Measurements from ENCODE around the gene OR2G3. TPM values are rescaled to one million over a fixed set of nuclear protein-coding genes. Genes with fewer than 3 reads are reported as not detected.

The OR2G3 gene
- total and polyA plus RNA-seq, 2 of the 4 experiments (the other 2 are of a cell fraction) = not detected

GRCh38 chr1:247578946-247579460 lies 26.4 kb upstream of the OR2G3 start:
- no peaks in the 10 kb centered on the region for H3K36me3 ChIP-seq (ENCODE audit: control insufficient read depth, insufficient read depth, low read length)
- H3K9me1 ChIP-seq (ENCODE audit: insufficient read depth, low read length) = no peaks in the 10 kb centered on the region
- H4K8ac ChIP-seq (ENCODE audit: low read depth in 2 of 2, low read length in 2 of 2) = no peak overlapping the region
- TF ChIP-seq CHD1 (IDR thresholded peaks at IDR 0.05; ENCODE audit: low read depth, low read length) = no peak
- no peak for TF ChIP-seq MAFK (IDR thresholded peaks at IDR 0.05; ENCODE audit: low read depth, low read length)
- no peak for TF ChIP-seq CTCF (conservative IDR thresholded peaks at IDR 0.05; ENCODE audit: low read depth, low read length)
- no peak for TF ChIP-seq MAZ (IDR thresholded peaks at IDR 0.05; ENCODE audit: borderline replicate concordance, low read depth, low read length)
- no peak for TF ChIP-seq CEBPB (IDR thresholded peaks at IDR 0.05; ENCODE audit: low read depth, low read length)
- TF ChIP-seq USF2 (IDR thresholded peaks at IDR 0.05; ENCODE audit: low read depth, low read length) = no peak
- TF ChIP-seq NFE2L2 (IDR thresholded peaks at IDR 0.05; ENCODE audit: low read depth, low read length) = no peak
- TF ChIP-seq, protein P1, sequence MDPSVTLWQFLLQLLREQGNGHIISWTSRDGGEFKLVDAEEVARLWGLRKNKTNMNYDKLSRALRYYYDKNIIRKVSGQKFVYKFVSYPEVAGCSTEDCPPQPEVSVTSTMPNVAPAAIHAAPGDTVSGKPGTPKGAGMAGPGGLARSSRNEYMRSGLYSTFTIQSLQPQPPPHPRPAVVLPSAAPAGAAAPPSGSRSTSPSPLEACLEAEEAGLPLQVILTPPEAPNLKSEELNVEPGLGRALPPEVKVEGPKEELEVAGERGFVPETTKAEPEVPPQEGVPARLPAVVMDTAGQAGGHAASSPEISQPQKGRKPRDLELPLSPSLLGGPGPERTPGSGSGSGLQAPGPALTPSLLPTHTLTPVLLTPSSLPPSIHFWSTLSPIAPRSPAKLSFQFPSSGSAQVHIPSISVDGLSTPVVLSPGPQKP (IDR thresholded peaks at IDR 0.05; ENCODE audit: borderline replicate concordance, low read depth, low read length) = no peak
- no peak for TF ChIP-seq BHLHE40 (IDR thresholded peaks at IDR 0.05; ENCODE audit: low read depth, low read length)
- TF ChIP-seq RAD21 (IDR thresholded peaks at IDR 0.05; ENCODE audit: low read length) = no peak
- TF ChIP-seq RCOR1 (IDR thresholded peaks at IDR 0.05; ENCODE audit: insufficient replicate concordance, low read length) = no peak
- no peak for TF ChIP-seq FOS (IDR thresholded peaks at IDR 0.05; ENCODE audit: low read depth, low read length)
- TF ChIP-seq MXI1 (IDR thresholded peaks at IDR 0.05; ENCODE audit: borderline replicate concordance, low read depth, low read length) = no peak
- no peak for TF ChIP-seq POLR2A (IDR thresholded peaks at IDR 0.05; ENCODE audit: low read depth, low read length)
- no peak for TF ChIP-seq SMC3 (IDR thresholded peaks at IDR 0.05; ENCODE audit: low read depth, low read length)
- no peak for TF ChIP-seq RFX5 (IDR thresholded peaks at IDR 0.05; ENCODE audit: low read depth, low read length)
- H3K14ac ChIP-seq (replicated peaks; ENCODE audit: low read depth, low read length) = no peak overlapping the region
- dilution Hi-C loops (cut with HindIII; ENCODE audit: low sequenced_read_pairs, unreplicated experiment) = no loop called here
- H4K91ac ChIP-seq (ENCODE audit: insufficient read depth, low read depth, low read length) = no peak overlapping the region
- H3K4me2 ChIP-seq (ENCODE audit: low read depth, low read length) = no peak overlapping the region
- H3K18ac ChIP-seq (ENCODE audit: low read depth, low read length) = no peak overlapping the region
- BruUV-seq (replicated peaks) = no TSS peak
- H2AK9ac ChIP-seq (replicated peaks; ENCODE audit: low read depth, low read length, poor library complexity) = no peak overlapping the region
- no peak overlapping the region for H4K5ac ChIP-seq (ENCODE audit: low read depth, low read length)
- no peak overlapping the region for H3K4ac ChIP-seq (ENCODE audit: low read depth, low read length)
- POLR2A ChIA-PET (ENCODE audit: unreplicated experiment) = no interaction called here
- no peak overlapping the region for H2BK15ac ChIP-seq (ENCODE audit: low read depth, low read length)
- intact Hi-C loops (cut with micrococcal nuclease) = no loop called here
- in situ Hi-C loops (cut with MboI; ENCODE audit: low sequenced_read_pairs) = no loop called here
- H2AFZ ChIP-seq (replicated peaks; ENCODE audit: low read length, poor library complexity) = no peak overlapping the region
- H3K56ac ChIP-seq (ENCODE audit: extremely low read depth, insufficient read depth, low read length) = no peak overlapping the region
- no peak overlapping the region for H3K9ac ChIP-seq (ENCODE audit: low read depth, low read length)
- ATAC-seq (ENCODE audit: low read depth) = no peak
- no peak overlapping the region for H3K4me3 ChIP-seq (ENCODE audit: insufficient read depth, low read depth, low read length)
- H2BK20ac ChIP-seq (ENCODE audit: low read depth, low read length) = no peak overlapping the region
- no peak for DNase-seq
- H3K23ac ChIP-seq (ENCODE audit: low read depth, low read length) = no peak overlapping the region
- no peak overlapping the region for H2BK120ac ChIP-seq (ENCODE audit: low read depth, low read length)
- no peak overlapping the region for H2AK5ac ChIP-seq (ENCODE audit: low read depth, low read length)
- no peaks in the 10 kb centered on the region for H3K27me3 ChIP-seq (ENCODE audit: control insufficient read depth, insufficient read depth, low read length)
- WGBS, 2 experiments (ENCODE audit: extremely low coverage in 2 of 2, insufficient read length in 1 of 2) = 37% methylated on average over 2 of the region's 5 CpGs; no CpG with 5 or more reads in 1 of the 2 experiments
- CTCF ChIA-PET = no interaction called here
- H3K4me1 ChIP-seq (ENCODE audit: control insufficient read depth, insufficient read depth, low read length) = no peaks in the 10 kb centered on the region
- no peaks in the 10 kb centered on the region for H4K20me1 ChIP-seq (ENCODE audit: insufficient read depth, low read length)
- H3K27ac ChIP-seq (ENCODE audit: insufficient read depth, low read length) = no peak overlapping the region
- H3K79me1 ChIP-seq (ENCODE audit: low read depth in 1 of 2, low read length in 2 of 2) = no peaks in the 10 kb centered on the region
- no peak overlapping the region for H2BK5ac ChIP-seq (ENCODE audit: low read depth, low read length, poor library complexity, severe bottlenecking)
- H3K9me3 ChIP-seq (ENCODE audit: control insufficient read depth, insufficient read depth, low read length) = peaks cover 13% of the 10 kb centered on the region
